H9 (cell line): Measurements from ENCODE around the gene TRAPPC2. TPM values are rescaled to one million over a fixed set of nuclear protein-coding genes. Genes with fewer than 3 reads are reported as not detected.

ENCODE experiments used
- DNase-seq: peaks from one replicate; pipeline ENCODE4 v3.0.0-alpha.2; 2017
- H2AFZ ChIP-seq: one replicate; pipeline ENCODE4 v1.6.1; 2013; ENCODE audit warnings: mild to moderate bottlenecking, low read length, control low read depth, moderate library complexity
- H2AK5ac ChIP-seq: 2 replicates; pipeline ENCODE4 v1.6.1; 2013; ENCODE audit warnings: low read length, control low read depth, mixed read lengths; ENCODE audit not compliant: insufficient read length
- H2BK120ac ChIP-seq: one replicate; pipeline ENCODE4 v1.6.1; 2013; ENCODE audit warnings: low read depth, mild to moderate bottlenecking, low read length, control low read depth, inconsistent platforms; ENCODE audit not compliant: poor library complexity, severe bottlenecking
- H2BK12ac ChIP-seq: 2 replicates; pipeline ENCODE4 v1.6.1; 2013; ENCODE audit warnings: low read length, control low read depth, mixed read lengths, low read depth; ENCODE audit not compliant: insufficient read length
- H2BK15ac ChIP-seq: 2 replicates; pipeline ENCODE4 v1.6.1; 2013; ENCODE audit warnings: low read depth, low read length, control low read depth
- H2BK20ac ChIP-seq: one replicate; pipeline ENCODE4 v1.6.1; 2013; ENCODE audit warnings: low read depth, mild to moderate bottlenecking, low read length, control low read depth, inconsistent platforms; ENCODE audit not compliant: poor library complexity, severe bottlenecking
- H2BK5ac ChIP-seq: 2 replicates; pipeline ENCODE4 v1.6.1; 2013; ENCODE audit warnings: low read length, control low read depth, mixed read lengths; ENCODE audit not compliant: insufficient read length
- H3K14ac ChIP-seq: 2 replicates; pipeline ENCODE4 v1.6.1; 2013; ENCODE audit warnings: low read length, control low read depth; ENCODE audit not compliant: insufficient read depth
- H3K18ac ChIP-seq: 2 replicates; pipeline ENCODE4 v1.6.1; 2013; ENCODE audit warnings: low read depth, mild to moderate bottlenecking, mixed read lengths, low read length, control low read depth; ENCODE audit not compliant: insufficient read length
- H3K23ac ChIP-seq: 2 replicates; pipeline ENCODE4 v1.6.1; 2013; ENCODE audit warnings: low read length, control low read depth, mixed read lengths, low read depth; ENCODE audit not compliant: insufficient read length
- H3K23me2 ChIP-seq: 2 replicates; pipeline ENCODE4 v1.6.1; 2013; ENCODE audit warnings: low read depth, mild to moderate bottlenecking, mixed read lengths, low read length, control low read depth; ENCODE audit not compliant: insufficient read length, poor library complexity, severe bottlenecking
- H3K27ac ChIP-seq: 2 replicates; pipeline ENCODE4 v1.5.1; 2013; ENCODE audit warnings: low read length, control low read depth, mixed read lengths, low read depth; ENCODE audit not compliant: insufficient read length
- H3K27me3 ChIP-seq: 2 replicates; pipeline ENCODE4 v1.6.1; 2013; ENCODE audit warnings: low read length, control low read depth, inconsistent platforms; ENCODE audit not compliant: insufficient read depth
- H3K4ac ChIP-seq: 2 replicates; pipeline ENCODE4 v1.6.1; 2013; ENCODE audit warnings: low read depth, mild to moderate bottlenecking, control low read depth, inconsistent platforms, low read length, moderate library complexity
- H3K4me1 ChIP-seq: 2 replicates; pipeline ENCODE4 v1.6.1; 2013; ENCODE audit warnings: low read length, control low read depth, inconsistent platforms; ENCODE audit not compliant: insufficient read depth
- H3K4me2 ChIP-seq: 2 replicates; pipeline ENCODE4 v1.6.1; 2013; ENCODE audit warnings: low read length, control low read depth, mixed read lengths; ENCODE audit not compliant: insufficient read length, insufficient read depth
- H3K56ac ChIP-seq: 2 replicates; pipeline ENCODE4 v1.6.1; 2013; ENCODE audit warnings: low read depth, mild to moderate bottlenecking, mixed read lengths, low read length, control low read depth; ENCODE audit not compliant: insufficient read length
- H3K79me1 ChIP-seq: 2 replicates; pipeline ENCODE4 v1.6.1; 2013; ENCODE audit warnings: low read depth, mild to moderate bottlenecking, moderate library complexity, low read length, control low read depth, inconsistent platforms; ENCODE audit not compliant: insufficient read depth, poor library complexity, severe bottlenecking
- H3K79me2 ChIP-seq: 2 replicates; pipeline ENCODE4 v1.6.1; 2013; ENCODE audit warnings: low read length, control low read depth, inconsistent platforms; ENCODE audit not compliant: insufficient read depth
- H3K9ac ChIP-seq: 2 replicates; pipeline ENCODE4 v1.6.1; 2013; ENCODE audit warnings: low read length, control low read depth, mixed read lengths; ENCODE audit not compliant: insufficient read length; ENCODE audit errors: extremely low read depth
- H3K9me3 ChIP-seq: one replicate; pipeline ENCODE4 v1.6.1; 2013; ENCODE audit warnings: low read depth, low read length, inconsistent platforms; ENCODE audit not compliant: control insufficient read depth
- H3T11ph ChIP-seq: one replicate; pipeline ENCODE4 v1.6.1; 2013; ENCODE audit warnings: mild to moderate bottlenecking, low read length, control low read depth, inconsistent platforms
- H4K20me1 ChIP-seq: one replicate; pipeline ENCODE4 v1.6.1; 2013; ENCODE audit not compliant: control insufficient read depth, insufficient read length, insufficient read depth
- H4K5ac ChIP-seq: 2 replicates; pipeline ENCODE4 v1.6.1; 2013; ENCODE audit warnings: low read depth, mild to moderate bottlenecking, mixed read lengths, low read length, control low read depth; ENCODE audit not compliant: insufficient read length
- H4K8ac ChIP-seq: replicated peaks from 2 replicates; pipeline ENCODE4 v1.6.1; 2013; ENCODE audit warnings: low read length, control low read depth, mixed read lengths, low read depth; ENCODE audit not compliant: insufficient read length
- H4K91ac ChIP-seq: 2 replicates; pipeline ENCODE4 v1.6.1; 2013; ENCODE audit warnings: low read depth, mild to moderate bottlenecking, moderate library complexity, mixed read lengths, low read length, control low read depth; ENCODE audit not compliant: insufficient read length
- H3K27ac Mint-ChIP-seq, 3 experiments: 2 replicates in 2 of 3; 3 replicates in 1 of 3; pipeline ENCODE4 v1.8.0; 2020 to 2021; ENCODE audit warnings: mixed read lengths in 3 of 3, mild to moderate bottlenecking in 1 of 3, moderate library complexity in 1 of 3
- H3K27me3 Mint-ChIP-seq: 2 replicates; pipeline ENCODE4 v1.8.0; 2021; ENCODE audit warnings: low read depth, mild to moderate bottlenecking, moderate library complexity, mixed read lengths
- H3K36me3 Mint-ChIP-seq, 3 experiments: 2 replicates in 2 of 3; 3 replicates in 1 of 3; pipeline ENCODE4 v1.8.0; 2020 to 2021; ENCODE audit warnings: low read depth in 3 of 3, mixed read lengths in 3 of 3; ENCODE audit not compliant: insufficient read depth in 1 of 3
- H3K4me1 Mint-ChIP-seq, 2 experiments: 2 replicates each; pipeline ENCODE4 v1.8.0; 2020; ENCODE audit warnings: mixed read lengths in 2 of 2
- H3K4me3 Mint-ChIP-seq, 2 experiments: 2 replicates in 1 of 2; 3 replicates in 1 of 2; pipeline ENCODE4 v1.8.0; 2020 to 2021; ENCODE audit warnings: mild to moderate bottlenecking in 2 of 2, mixed read lengths in 2 of 2, moderate library complexity in 1 of 2
- H3K9me3 Mint-ChIP-seq, 2 experiments: 2 replicates in 1 of 2; 3 replicates in 1 of 2; pipeline ENCODE4 v1.8.0; 2020; ENCODE audit warnings: mild to moderate bottlenecking in 2 of 2, mixed read lengths in 2 of 2, moderate library complexity in 1 of 2
- CTCF ChIP-seq: fragments of 200-600 bp; sonication (generic); conservative IDR thresholded peaks from 3 replicates; pipeline ENCODE4 v1.8.0; 2021; ENCODE audit warnings: antibody characterized with exemption, mild to moderate bottlenecking
- total RNA-seq: library from RNA; stranded (reverse); gene quantifications from 2 replicates; pipeline ENCODE4 v1.2.1, GENCODE V29; 2021

The TRAPPC2 gene
- total RNA-seq, 1 experiment from 2014 or later = 13.3 TPM

GRCh38 chrX:13750204-13750603 is 15.8 kb upstream of the TRAPPC2 start:
- Mint-ChIP-seq H3K27ac (peak overlapping the region in 1 of 3 experiments; percentile 70; a peak in 1 of 7 replicates), H3K36me3 (peaks cover 9 to 68% (median 41%) of the 10 kb centered on the region in 3 experiments; a peak in 6 of 7 replicates), H3K9me3 (peaks cover 20 to 38% of the 10 kb centered on the region in 2 experiments), H3K4me1 (no peaks in the 10 kb centered on the region), H3K4me3 (no peak overlapping the region), H3K27me3 (no peaks in the 10 kb centered on the region)
- H2AFZ ChIP-seq = no peak overlapping the region
- H3T11ph ChIP-seq = no peak overlapping the region
- no peaks in the 10 kb centered on the region for H3K79me1 ChIP-seq
- H3K4me2 ChIP-seq = no peak overlapping the region
- 0 out of 2 replicates have a peak, but pooled peaks cover 2% of the 10 kb centered on the region for H3K79me2 ChIP-seq
- H3K27me3 ChIP-seq = no peaks in the 10 kb centered on the region
- no peak overlapping the region for H3K14ac ChIP-seq
- no peak overlapping the region for H2AK5ac ChIP-seq
- H4K91ac ChIP-seq = no peak overlapping the region
- no peaks in the 10 kb centered on the region for H3K9me3 ChIP-seq
- no peak for DNase-seq
- H4K20me1 ChIP-seq = no peaks in the 10 kb centered on the region
- H3K9ac ChIP-seq = no peak overlapping the region
- no peak overlapping the region for H2BK15ac ChIP-seq
- no peak overlapping the region for H3K56ac ChIP-seq
- H3K4ac ChIP-seq = no peak overlapping the region
- no peak overlapping the region for H2BK20ac ChIP-seq
- peak; percentile 71 for TF ChIP-seq CTCF
- no peak overlapping the region for H2BK5ac ChIP-seq
- H4K8ac ChIP-seq = no peak overlapping the region
- H3K23ac ChIP-seq = no peak overlapping the region
- H3K27ac ChIP-seq = no peak overlapping the region
- no peak overlapping the region for H2BK12ac ChIP-seq
- H4K5ac ChIP-seq = no peak overlapping the region
- H3K4me1 ChIP-seq = no peaks in the 10 kb centered on the region
- no peaks in the 10 kb centered on the region for H3K23me2 ChIP-seq
- no peak overlapping the region for H3K18ac ChIP-seq
- no peak overlapping the region for H2BK120ac ChIP-seq
